HepG2 (cell line): ENCODE measurements around the gene NALCN. TPM values are rescaled to one million over a fixed set of nuclear protein-coding genes. Genes with fewer than 3 reads are reported as not detected.

Source experiments
- ATAC-seq: fragments of 200-7000 bp; cut with Tn5 transposase; 3 replicates; pipeline ENCODE4 v1.9.1; 2020; ENCODE audit warnings: mild to moderate bottlenecking, moderate library complexity
- BruUV-seq: library from RNA; stranded (reverse); fragments of 400-500 nt; replicated peaks from 2 replicates; lab custom pipeline; 2021; lab: Mats Ljungman, UMichigan
- CTCF ChIA-PET: fragments of 300-600 bp; formaldehyde crosslinking; extraction: SDS; loops from one replicate; lab custom pipeline; 2021; ENCODE audit warnings: low total read pairs, inconsistent platforms, low intra/inter-chr PET ratio; lab: Yijun Ruan, JAX
- POLR2A ChIA-PET: fragments of 350-600 bp; sonication (Branson Sonifier 250); formaldehyde crosslinking; loops from one replicate; lab custom pipeline; 2020; ENCODE audit warnings: antibody characterized with exemption, inconsistent platforms; lab: Yijun Ruan, JAX
- DNase-seq: peaks from one replicate; pipeline ENCODE4 v3.0.0-alpha.2; 2015; ENCODE audit warnings: low spot score
- FAIRE-seq: peaks from 3 replicates; lab custom pipeline; 2011; peaks lifted over from hg19 to GRCh38; lab: Jason Lieb, UNC
- H2AFZ ChIP-seq: one replicate; pipeline ENCODE4 v1.6.1; 2011; ENCODE audit warnings: low read length, inconsistent platforms
- H3K27ac ChIP-seq: fragments of 300-600 bp; 3 replicates; pipeline ENCODE4 v1.8.0; 2011; ENCODE audit warnings: mixed run types, mild to moderate bottlenecking, mixed read lengths, low read length, inconsistent platforms; ENCODE audit not compliant: insufficient read depth; ENCODE audit errors: extremely low read length
- H3K27me3 ChIP-seq, 2 experiments: fragments of 200-600 bp in 1 of 2; 2 replicates in 1 of 2; 3 replicates in 1 of 2; pipeline versions ENCODE4 v1.6.0 to v1.8.0; 2011; ENCODE audit warnings: low read length in 2 of 2, mild to moderate bottlenecking in 2 of 2, moderate library complexity in 2 of 2, inconsistent platforms in 1 of 2; ENCODE audit not compliant: insufficient read depth in 2 of 2, control insufficient read depth in 1 of 2
- H3K36me3 ChIP-seq, 2 experiments: fragments of 200-600 bp in 1 of 2; replicated peaks in 1 of 2; 2 replicates in 1 of 2; 3 replicates in 1 of 2; pipeline versions ENCODE4 v1.5.1 to v1.8.0; 2011; ENCODE audit warnings: low read length in 2 of 2, inconsistent platforms in 1 of 2; ENCODE audit not compliant: insufficient read depth in 2 of 2, control insufficient read depth in 1 of 2
- H3K4me1 ChIP-seq: 2 replicates; pipeline ENCODE4 v1.5.1; 2012; ENCODE audit warnings: low read length, inconsistent platforms; ENCODE audit not compliant: insufficient read depth
- H3K4me2 ChIP-seq: 2 replicates; pipeline ENCODE4 v1.6.0; 2011; ENCODE audit warnings: low read depth, low read length, inconsistent platforms
- H3K4me3 ChIP-seq, 3 experiments: fragments of 200-600 bp in 1 of 3; sonication (generic), shearing (Covaris generic) in 1 of 3; replicated peaks in 1 of 3; 2 replicates each; pipeline ENCODE4 v1.5.1; 2011 to 2016; ENCODE audit warnings: low read length in 3 of 3, inconsistent platforms in 2 of 3, low read depth in 2 of 3, mild to moderate bottlenecking in 2 of 3, control low read depth in 1 of 3, mixed read lengths in 1 of 3; ENCODE audit not compliant: insufficient read depth in 1 of 3
- H3K79me2 ChIP-seq: one replicate; pipeline ENCODE4 v1.6.1; 2011; ENCODE audit warnings: low read length, inconsistent platforms; ENCODE audit not compliant: insufficient read depth
- H3K9ac ChIP-seq: 2 replicates; pipeline ENCODE4 v1.6.0; 2011; ENCODE audit warnings: mild to moderate bottlenecking, low read depth, low read length, inconsistent platforms; ENCODE audit not compliant: insufficient read depth
- H3K9me3 ChIP-seq: 2 replicates; pipeline ENCODE4 v1.5.1; 2012; ENCODE audit warnings: mild to moderate bottlenecking, low read length
- H4K20me1 ChIP-seq: 2 replicates; pipeline ENCODE4 v1.6.0; 2011; ENCODE audit warnings: inconsistent platforms, mild to moderate bottlenecking, low read length, moderate library complexity; ENCODE audit not compliant: insufficient read depth
- BORCS8-MEF2B ChIP-seq: sonication (generic); formaldehyde crosslinking; IDR thresholded peaks from 2 replicates; pipeline ENCODE4 v1.8.0; 2022; ENCODE audit warnings: mild to moderate bottlenecking, missing genetic modification reagents
- CTCF ChIP-seq: sonication (generic); formaldehyde crosslinking; IDR thresholded peaks from 2 replicates; pipeline ENCODE4 v1.5.0; 2020; ENCODE audit warnings: mild to moderate bottlenecking, missing genetic modification reagents, moderate library complexity
- EHMT2 ChIP-seq: fragments of 200-600 bp; sonication (generic); IDR thresholded peaks from 2 replicates; pipeline ENCODE4 v1.7.0; 2017; ENCODE audit warnings: antibody characterized with exemption, low read depth, low read length, borderline replicate concordance
- FOXO4 ChIP-seq: sonication (generic); formaldehyde crosslinking; conservative IDR thresholded peaks from 2 replicates; pipeline ENCODE4 v1.8.1; 2023; ENCODE audit warnings: missing genetic modification reagents
- HMGXB3 ChIP-seq: sonication (generic); formaldehyde crosslinking; IDR thresholded peaks from 2 replicates; pipeline ENCODE4 v1.4.0; 2020; ENCODE audit warnings: missing genetic modification reagents, borderline replicate concordance
- IRF1 ChIP-seq: sonication (generic); formaldehyde crosslinking; IDR thresholded peaks from 2 replicates; pipeline ENCODE4 v1.4.0; 2020; ENCODE audit warnings: low read depth, mild to moderate bottlenecking, missing genetic modification reagents
- JARID2 ChIP-seq: sonication (generic); formaldehyde crosslinking; IDR thresholded peaks from 2 replicates; pipeline ENCODE4 v1.8.1; 2023; ENCODE audit warnings: missing genetic modification reagents, inconsistent platforms; ENCODE audit not compliant: insufficient replicate concordance
- NFATC3 ChIP-seq: sonication (generic); formaldehyde crosslinking; IDR thresholded peaks from 2 replicates; pipeline ENCODE4 v1.5.1; 2020; ENCODE audit warnings: mild to moderate bottlenecking, missing genetic modification reagents
- NFYC ChIP-seq: IDR thresholded peaks from 2 replicates; pipeline ENCODE4 v1.6.1; 2016; ENCODE audit warnings: missing genetic modification reagents, missing compliant biosample characterization
- PHF21A ChIP-seq: sonication (generic); formaldehyde crosslinking; IDR thresholded peaks from 2 replicates; pipeline ENCODE4 v1.5.0; 2020; ENCODE audit warnings: mild to moderate bottlenecking, missing genetic modification reagents
- RBM22 ChIP-seq: fragments of 200-400 bp; formaldehyde crosslinking; optimal IDR thresholded peaks from 2 replicates; pipeline ENCODE3; 2017; ENCODE audit warnings: mild to moderate bottlenecking, low read length, moderate library complexity
- SNAPC2 ChIP-seq: sonication (generic); formaldehyde crosslinking; IDR thresholded peaks from 2 replicates; pipeline ENCODE4 v1.8.1; 2022; ENCODE audit warnings: mild to moderate bottlenecking, missing genetic modification reagents
- SSRP1 ChIP-seq: IDR thresholded peaks from 2 replicates; pipeline ENCODE4 v1.6.1; 2016; ENCODE audit warnings: control low read depth
- ZNF160 ChIP-seq: sonication (generic); formaldehyde crosslinking; IDR thresholded peaks from 2 replicates; pipeline ENCODE4 v1.8.0; 2022; ENCODE audit warnings: mild to moderate bottlenecking, inconsistent platforms, missing genetic modification reagents
- ZNF800 ChIP-seq: sonication (generic); formaldehyde crosslinking; IDR thresholded peaks from 2 replicates; pipeline ENCODE4 v1.4.0; 2020; ENCODE audit warnings: missing genetic modification reagents
- WGBS: methylation state at CpG from one replicate; pipeline ENCODE4 v1.1.6; 2017; ENCODE audit warnings: low lambda C conversion rate; 5-methylcytosine and 5-hydroxymethylcytosine counted together
- in situ Hi-C: cut with HindIII; loops from 2 replicates; pipeline ENCODE4 v1.10.0; 2017; ENCODE audit warnings: low pct_unique_long_range_greater_than_20kb; ENCODE audit not compliant: extremely low pct_ligation_motif_present
- intact Hi-C: fragments of 100-400 bp; cut with micrococcal nuclease; formaldehyde crosslinking; loops from one replicate; pipeline ENCODE4 v1.10.0; 2022; ENCODE audit not compliant: unreplicated experiment
- polyA plus RNA-seq, 8 experiments: library from polyadenylated mRNA; depleted of rRNA in 3 of 8; stranded (reverse) in 7 of 8; unstranded in 1 of 8; fragments of >200 nt; fragmentation: Illumina TruSeq in 4 of 8; extraction: Trizol in 4 of 8; gene quantifications; 2 replicates each; pipeline versions ENCODE4 v1.2.1 to v1.2.3, GENCODE V29; 2011 to 2016; ENCODE audit warnings: low read depth in 4 of 8, missing spikeins in 1 of 8, mixed read lengths in 1 of 8; ENCODE audit not compliant: insufficient read depth in 1 of 8
- total RNA-seq, 5 experiments: library from RNA; depleted of rRNA; stranded (reverse); fragments of >200 nt; fragmentation: Illumina TruSeq; extraction: Trizol; gene quantifications; 2 replicates each; pipeline ENCODE4 v1.2.3, GENCODE V29; 2016; ENCODE audit warnings: low read depth in 1 of 5

Gene NALCN
- total and polyA plus RNA-seq, 2 of the 13 experiments (the other 11 are each of a cell fraction or from before 2014, with no cell fraction given), result not detected

- Histone ChIP-seq H3K27ac (no peak overlapping the region), H3K36me3 (no peaks in the 10 kb centered on the region), H2AFZ (no peak overlapping the region), H3K9me3 (no peaks in the 10 kb centered on the region), H4K20me1 (no peaks in the 10 kb centered on the region), H3K79me2 (no peaks in the 10 kb centered on the region), H3K4me3 (no peak overlapping the region), H3K4me1 (no peaks in the 10 kb centered on the region), H3K9ac (no peak overlapping the region), H3K4me2 (no peak overlapping the region), H3K27me3 (no peaks in the 10 kb centered on the region)
- FAIRE-seq (no peak), ATAC-seq (no peak), DNase-seq (no peak)
- under 1% methylated on average over 5 of the region's 5 CpGs for WGBS
- intact Hi-C loops, result no loop called here
- in situ Hi-C loops, result no loop called here
- ChIA-PET POLR2A (no interaction called here), CTCF (no interaction called here)
- no TSS peak for BruUV-seq
- TF ChIP-seq JARID2 (CRISPR knock-in tag) (no peak), HMGXB3 (CRISPR knock-in tag) (no peak), ZNF800 (no peak), SSRP1 (CRISPR knock-in tag) (no peak), BORCS8-MEF2B (no peak), NFYC (CRISPR knock-in tag) (no peak), ZNF160 (CRISPR knock-in tag) (no peak), RBM22 (no peak), IRF1 (no peak), CTCF (CRISPR knock-in tag) (no peak), SNAPC2 (CRISPR knock-in tag) (no peak), EHMT2 (no peak), NFATC3 (CRISPR knock-in tag) (no peak), PHF21A (no peak), FOXO4 (CRISPR knock-in tag) (no peak)
These were observed 25.8 kb downstream of the NALCN start for GRCh38 chr13:101390461-101390860.
